IMR-90 (cell line): ENCODE results near the gene KCNH6. TPM values are rescaled to one million over a fixed set of nuclear protein-coding genes. Genes with fewer than 3 reads are reported as not detected.

ENCODE experiments used
- ATAC-seq: fragments of 200-7000 bp; cut with Tn5 transposase; 2 replicates; pipeline ENCODE4 v1.9.1; 2020; ENCODE audit warnings: low read depth, mild to moderate bottlenecking, moderate library complexity
- BruUV-seq: library from RNA; stranded (reverse); fragments of 400-500 nt; replicated peaks from 2 replicates; lab custom pipeline; 2021; lab: Mats Ljungman, UMichigan
- CTCF ChIA-PET: fragments of 300-600 bp; formaldehyde crosslinking; extraction: SDS; loops from one replicate; lab custom pipeline; 2021; ENCODE audit warnings: antibody characterized with exemption; lab: Yijun Ruan, JAX
- POLR2A ChIA-PET: fragments of 300-600 bp; sonication (Branson Sonifier 250); formaldehyde crosslinking; loops from one replicate; lab custom pipeline; 2022; ENCODE audit warnings: antibody characterized with exemption; ENCODE audit not compliant: unreplicated experiment; lab: Charles Lee
- DNase-seq: peaks from one replicate; pipeline ENCODE4 v3.0.0; 2013
- H2AFZ ChIP-seq: replicated peaks from 2 replicates; pipeline ENCODE3; 2013; ENCODE audit warnings: low read length, mild to moderate bottlenecking; ENCODE audit not compliant: poor library complexity
- H2AK5ac ChIP-seq: 2 replicates; pipeline ENCODE4 v1.6.1; 2013; ENCODE audit warnings: low read depth, low read length, inconsistent platforms
- H2AK9ac ChIP-seq: replicated peaks from 2 replicates; pipeline ENCODE3; 2013; ENCODE audit warnings: mild to moderate bottlenecking, low read depth, low read length, moderate library complexity; ENCODE audit not compliant: poor library complexity
- H2BK120ac ChIP-seq: 2 replicates; pipeline ENCODE4 v1.6.1; 2013; ENCODE audit warnings: low read depth, low read length, inconsistent platforms
- H2BK15ac ChIP-seq: 3 replicates; pipeline ENCODE4 v1.6.1; 2013; ENCODE audit warnings: low read depth, low read length, inconsistent platforms
- H2BK20ac ChIP-seq: 2 replicates; pipeline ENCODE4 v1.6.1; 2013; ENCODE audit warnings: low read depth, mild to moderate bottlenecking, inconsistent platforms, low read length, moderate library complexity
- H2BK5ac ChIP-seq: 2 replicates; pipeline ENCODE4 v1.6.1; 2013; ENCODE audit warnings: mild to moderate bottlenecking, low read depth, low read length, inconsistent platforms; ENCODE audit not compliant: poor library complexity, severe bottlenecking
- H3K14ac ChIP-seq: replicated peaks from 2 replicates; pipeline ENCODE4 v1.6.1; 2013; ENCODE audit warnings: low read depth, low read length, inconsistent platforms
- H3K18ac ChIP-seq: 2 replicates; pipeline ENCODE4 v1.6.1; 2013; ENCODE audit warnings: low read depth, low read length, control low read depth
- H3K23ac ChIP-seq: 2 replicates; pipeline ENCODE4 v1.6.1; 2013; ENCODE audit warnings: low read depth, low read length, inconsistent platforms
- H3K27ac ChIP-seq: 2 replicates; pipeline ENCODE4 v1.5.1; 2013; ENCODE audit warnings: mild to moderate bottlenecking, control low read depth, low read length; ENCODE audit not compliant: insufficient read depth
- H3K27me3 ChIP-seq: 2 replicates; pipeline ENCODE4 v1.6.1; 2013; ENCODE audit warnings: low read length; ENCODE audit not compliant: control insufficient read depth, insufficient read depth
- H3K36me3 ChIP-seq: 2 replicates; pipeline ENCODE4 v1.6.1; 2013; ENCODE audit warnings: low read length, mixed read lengths; ENCODE audit not compliant: control insufficient read depth, insufficient read depth
- H3K4ac ChIP-seq: 2 replicates; pipeline ENCODE4 v1.6.1; 2013; ENCODE audit warnings: low read depth, low read length, inconsistent platforms
- H3K4me1 ChIP-seq: 2 replicates; pipeline ENCODE4 v1.6.1; 2013; ENCODE audit warnings: low read length, mixed read lengths; ENCODE audit not compliant: control insufficient read depth, insufficient read depth
- H3K4me2 ChIP-seq: 2 replicates; pipeline ENCODE4 v1.6.1; 2013; ENCODE audit warnings: low read depth, mild to moderate bottlenecking, control low read depth, low read length, moderate library complexity
- H3K4me3 ChIP-seq: 2 replicates; pipeline ENCODE4 v1.5.1; 2013; ENCODE audit warnings: low read depth, mild to moderate bottlenecking, control low read depth, low read length, moderate library complexity; ENCODE audit not compliant: insufficient read depth
- H3K56ac ChIP-seq: 2 replicates; pipeline ENCODE4 v1.6.1; 2013; ENCODE audit warnings: low read length, inconsistent platforms; ENCODE audit not compliant: insufficient read depth; ENCODE audit errors: extremely low read depth
- H3K79me1 ChIP-seq, 2 experiments: 2 replicates each; pipeline ENCODE4 v1.6.1; 2013; ENCODE audit warnings: low read length in 2 of 2, inconsistent platforms in 1 of 2, low read depth in 1 of 2
- H3K9ac ChIP-seq: 2 replicates; pipeline ENCODE4 v1.6.1; 2013; ENCODE audit warnings: low read depth, low read length, control low read depth
- H3K9me1 ChIP-seq: 2 replicates; pipeline ENCODE4 v1.6.1; 2013; ENCODE audit warnings: low read length, inconsistent platforms; ENCODE audit not compliant: insufficient read depth
- H3K9me3 ChIP-seq: 2 replicates; pipeline ENCODE4 v1.6.1; 2013; ENCODE audit warnings: low read length; ENCODE audit not compliant: control insufficient read depth, insufficient read depth
- H4K20me1 ChIP-seq: 2 replicates; pipeline ENCODE4 v1.6.1; 2013; ENCODE audit warnings: low read length, inconsistent platforms; ENCODE audit not compliant: insufficient read depth
- H4K5ac ChIP-seq: 2 replicates; pipeline ENCODE4 v1.6.1; 2013; ENCODE audit warnings: mild to moderate bottlenecking, low read depth, low read length, control low read depth
- H4K8ac ChIP-seq, 2 experiments: 2 replicates each; pipeline ENCODE4 v1.6.1; 2013; ENCODE audit warnings: low read depth in 2 of 2, low read length in 2 of 2, control low read depth in 1 of 2, inconsistent platforms in 1 of 2
- H4K91ac ChIP-seq: 2 replicates; pipeline ENCODE4 v1.6.1; 2013; ENCODE audit warnings: low read depth, low read length, inconsistent platforms; ENCODE audit not compliant: insufficient read depth
- CEBPB ChIP-seq: IDR thresholded peaks from 2 replicates; pipeline ENCODE4 v1.6.1; 2012; ENCODE audit warnings: low read depth, low read length, improper control_type of control experiment
- ELK1 ChIP-seq: fragments of 150-350 bp; IDR thresholded peaks from 2 replicates; pipeline ENCODE4 v1.6.1; 2016; ENCODE audit warnings: low read depth, mild to moderate bottlenecking, low read length, moderate library complexity, borderline replicate concordance
- NFE2L2 ChIP-seq: fragments of 150-350 bp; IDR thresholded peaks from 2 replicates; pipeline ENCODE4 v1.6.1; 2016; ENCODE audit warnings: low read depth, mild to moderate bottlenecking, low read length
- RFX5 ChIP-seq: IDR thresholded peaks from 2 replicates; pipeline ENCODE4 v1.8.0; 2012; ENCODE audit warnings: low read depth, mild to moderate bottlenecking, low read length, moderate library complexity
- SMC3 ChIP-seq: fragments of 150-350 bp; IDR thresholded peaks from 2 replicates; pipeline ENCODE4 v1.6.1; 2016; ENCODE audit warnings: low read depth, mild to moderate bottlenecking, antibody characterized with exemption, low read length, moderate library complexity
- USF2 ChIP-seq: fragments of 150-350 bp; IDR thresholded peaks from 2 replicates; pipeline ENCODE4 v1.6.1; 2017; ENCODE audit warnings: mild to moderate bottlenecking, antibody characterized with exemption, low read length, low read depth
- WGBS, 2 experiments: methylation state at CpG; one replicate each; pipeline versions ENCODE4 v1.1.5 to v1.1.7; 2013; ENCODE audit warnings: missing lambda C conversion rate in 2 of 2; ENCODE audit not compliant: insufficient read length in 1 of 2; ENCODE audit errors: extremely low coverage in 2 of 2; 5-methylcytosine and 5-hydroxymethylcytosine counted together
- dilution Hi-C: fragments of 300-500 bp; cut with HindIII; formaldehyde crosslinking; loops from one replicate; pipeline ENCODE4 v1.14.3; 2018; ENCODE audit warnings: low sequenced_read_pairs; ENCODE audit not compliant: unreplicated experiment
- in situ Hi-C: fragments of 300-500 bp; cut with MboI; formaldehyde crosslinking; loops from 3 replicates; pipeline ENCODE4 v1.14.3; 2019; ENCODE audit warnings: low sequenced_read_pairs, inconsistent platforms, mixed read lengths
- intact Hi-C: fragments of 100-400 bp; cut with micrococcal nuclease; formaldehyde crosslinking; loops from 2 replicates; pipeline ENCODE4 v1.10.0; 2022
- polyA plus RNA-seq, 3 experiments: library from polyadenylated mRNA; depleted of rRNA; stranded (reverse); fragments of >200 nt; gene quantifications; 2 replicates each; pipeline ENCODE4 v1.2.3, GENCODE V29; 2012; ENCODE audit warnings: low replicate concordance in 1 of 3
- total RNA-seq: library from RNA; depleted of rRNA; stranded (reverse); fragments of >200 nt; gene quantifications from 2 replicates; pipeline ENCODE4 v1.2.3, GENCODE V29; 2012

Gene KCNH6
- total and polyA plus RNA-seq, 2 of the 4 experiments (the other 2 are of a cell fraction): 0.17 to 0.18 TPM

GRCh38 chr17:63478814-63479494 is 44.2 kb upstream of the KCNH6 start (continued):
- no peak for TF ChIP-seq USF2

GRCh38 chr17:63479495-63480184 is 43.5 kb upstream of the KCNH6 start:
- no peak overlapping the region; the same call in none of the 2 replicates for H2BK120ac ChIP-seq
- in situ Hi-C loops: no loop called here
- POLR2A ChIA-PET: no interaction called here

More at GRCh38 chr17:63479495-63480184, 43.5 kb upstream of the KCNH6 start:
- Histone ChIP-seq H3K4me1 (peaks cover 11% of the 10 kb centered on the region), H2AK5ac (peak overlapping the region; percentile 43; the same call in 1 of the 2 replicates), H3K9ac (no peak overlapping the region), H3K23ac (no peak overlapping the region), H4K20me1 (no peaks in the 10 kb centered on the region), H2BK15ac (no peak overlapping the region), H4K91ac (no peak overlapping the region), H3K4me2 (no peak overlapping the region), H2AK9ac (no peak overlapping the region), H3K36me3 (no peaks in the 10 kb centered on the region), H3K18ac (no peak overlapping the region), H3K4ac (no peak overlapping the region), H2BK5ac (no peak overlapping the region), H3K79me1 (no peaks in the 10 kb centered on the region), H3K9me3 (no peaks in the 10 kb centered on the region), H3K4me3 (no peak overlapping the region), H2BK20ac (peak overlapping the region; percentile 9; the same call in 1 of the 2 replicates), H3K27me3 (peaks cover 11% of the 10 kb centered on the region), H3K9me1 (peaks cover 3% of the 10 kb centered on the region; the same call in 1 of the 2 replicates), H4K8ac (no peak overlapping the region), H3K14ac (no peak overlapping the region), H3K56ac (no peak overlapping the region), H3K27ac (no peak overlapping the region), H4K5ac (no peak overlapping the region), H2AFZ (no peak overlapping the region)
- intact Hi-C loops (loop anchor here (1.0 to 2.0 kb wide), 2 partner anchors 47 to 54 kb away; no protein-coding TSS in a partner anchor), dilution Hi-C loops (no loop called here)
- 84% methylated on average over 11 of the region's 17 CpGs; no CpG with 5 or more reads in 1 of the 2 experiments for WGBS, 2 experiments
- CTCF ChIA-PET: interaction anchor here (0.6 to 3.3 kb wide), 6 partner anchors 12 to 129 kb away, joined by 3 to 24 read pairs (median 4); no protein-coding TSS in a partner anchor
- DNase-seq (no peak), ATAC-seq (no peak)
- no peak for TF ChIP-seq CEBPB
- no peak for TF ChIP-seq SMC3
- TF ChIP-seq NFE2L2: no peak
- no peak for TF ChIP-seq ELK1
- no peak for TF ChIP-seq RFX5
- no TSS peak for BruUV-seq
